ENCODE measurements around the gene NFIA.

- TF ChIP-seq, protein P1, sequence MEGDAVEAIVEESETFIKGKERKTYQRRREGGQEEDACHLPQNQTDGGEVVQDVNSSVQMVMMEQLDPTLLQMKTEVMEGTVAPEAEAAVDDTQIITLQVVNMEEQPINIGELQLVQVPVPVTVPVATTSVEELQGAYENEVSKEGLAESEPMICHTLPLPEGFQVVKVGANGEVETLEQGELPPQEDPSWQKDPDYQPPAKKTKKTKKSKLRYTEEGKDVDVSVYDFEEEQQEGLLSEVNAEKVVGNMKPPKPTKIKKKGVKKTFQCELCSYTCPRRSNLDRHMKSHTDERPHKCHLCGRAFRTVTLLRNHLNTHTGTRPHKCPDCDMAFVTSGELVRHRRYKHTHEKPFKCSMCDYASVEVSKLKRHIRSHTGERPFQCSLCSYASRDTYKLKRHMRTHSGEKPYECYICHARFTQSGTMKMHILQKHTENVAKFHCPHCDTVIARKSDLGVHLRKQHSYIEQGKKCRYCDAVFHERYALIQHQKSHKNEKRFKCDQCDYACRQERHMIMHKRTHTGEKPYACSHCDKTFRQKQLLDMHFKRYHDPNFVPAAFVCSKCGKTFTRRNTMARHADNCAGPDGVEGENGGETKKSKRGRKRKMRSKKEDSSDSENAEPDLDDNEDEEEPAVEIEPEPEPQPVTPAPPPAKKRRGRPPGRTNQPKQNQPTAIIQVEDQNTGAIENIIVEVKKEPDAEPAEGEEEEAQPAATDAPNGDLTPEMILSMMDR (IDR thresholded peaks at IDR 0.05) = no peak
- TF ChIP-seq POLR2A (IDR thresholded peaks at IDR 0.05) = no peak
These were observed 291.8 kb downstream of the NFIA start for GRCh38 chr1:61374156-61374555.
